HepG2 (cell line): ENCODE measurements around the gene ANKRD2. TPM values are rescaled to one million over a fixed set of nuclear protein-coding genes. Genes with fewer than 3 reads are reported as not detected.

ENCODE experiments used
- ATAC-seq: fragments of 200-7000 bp; cut with Tn5 transposase; 3 replicates; pipeline ENCODE4 v1.9.1; 2020; ENCODE audit warnings: mild to moderate bottlenecking, moderate library complexity
- BruUV-seq: library from RNA; stranded (reverse); fragments of 400-500 nt; replicated peaks from 2 replicates; lab custom pipeline; 2021; lab: Mats Ljungman, UMichigan
- CTCF ChIA-PET: fragments of 300-600 bp; formaldehyde crosslinking; extraction: SDS; loops from one replicate; lab custom pipeline; 2021; ENCODE audit warnings: low total read pairs, inconsistent platforms, low intra/inter-chr PET ratio; lab: Yijun Ruan, JAX
- POLR2A ChIA-PET: fragments of 350-600 bp; sonication (Branson Sonifier 250); formaldehyde crosslinking; loops from one replicate; lab custom pipeline; 2020; ENCODE audit warnings: antibody characterized with exemption, inconsistent platforms; lab: Yijun Ruan, JAX
- DNase-seq: peaks from one replicate; pipeline ENCODE4 v3.0.0-alpha.2; 2015; ENCODE audit warnings: low spot score
- FAIRE-seq: peaks from 3 replicates; lab custom pipeline; 2011; peaks lifted over from hg19 to GRCh38; lab: Jason Lieb, UNC
- H2AFZ ChIP-seq: one replicate; pipeline ENCODE4 v1.6.1; 2011; ENCODE audit warnings: low read length, inconsistent platforms
- H3K27ac ChIP-seq: fragments of 300-600 bp; 3 replicates; pipeline ENCODE4 v1.8.0; 2011; ENCODE audit warnings: mixed run types, mild to moderate bottlenecking, mixed read lengths, low read length, inconsistent platforms; ENCODE audit not compliant: insufficient read depth; ENCODE audit errors: extremely low read length
- H3K27me3 ChIP-seq, 2 experiments: fragments of 200-600 bp in 1 of 2; 2 replicates in 1 of 2; 3 replicates in 1 of 2; pipeline versions ENCODE4 v1.6.0 to v1.8.0; 2011; ENCODE audit warnings: low read length in 2 of 2, mild to moderate bottlenecking in 2 of 2, moderate library complexity in 2 of 2, inconsistent platforms in 1 of 2; ENCODE audit not compliant: insufficient read depth in 2 of 2, control insufficient read depth in 1 of 2
- H3K36me3 ChIP-seq, 2 experiments: fragments of 200-600 bp in 1 of 2; replicated peaks in 1 of 2; 2 replicates in 1 of 2; 3 replicates in 1 of 2; pipeline versions ENCODE4 v1.5.1 to v1.8.0; 2011; ENCODE audit warnings: low read length in 2 of 2, inconsistent platforms in 1 of 2; ENCODE audit not compliant: insufficient read depth in 2 of 2, control insufficient read depth in 1 of 2
- H3K4me1 ChIP-seq: 2 replicates; pipeline ENCODE4 v1.5.1; 2012; ENCODE audit warnings: low read length, inconsistent platforms; ENCODE audit not compliant: insufficient read depth
- H3K4me2 ChIP-seq: 2 replicates; pipeline ENCODE4 v1.6.0; 2011; ENCODE audit warnings: low read depth, low read length, inconsistent platforms
- H3K4me3 ChIP-seq, 3 experiments: fragments of 200-600 bp in 1 of 3; sonication (generic), shearing (Covaris generic) in 1 of 3; replicated peaks in 1 of 3; 2 replicates each; pipeline ENCODE4 v1.5.1; 2011 to 2016; ENCODE audit warnings: low read length in 3 of 3, inconsistent platforms in 2 of 3, low read depth in 2 of 3, mild to moderate bottlenecking in 2 of 3, control low read depth in 1 of 3, mixed read lengths in 1 of 3; ENCODE audit not compliant: insufficient read depth in 1 of 3
- H3K79me2 ChIP-seq: one replicate; pipeline ENCODE4 v1.6.1; 2011; ENCODE audit warnings: low read length, inconsistent platforms; ENCODE audit not compliant: insufficient read depth
- H3K9ac ChIP-seq: 2 replicates; pipeline ENCODE4 v1.6.0; 2011; ENCODE audit warnings: mild to moderate bottlenecking, low read depth, low read length, inconsistent platforms; ENCODE audit not compliant: insufficient read depth
- H3K9me3 ChIP-seq: 2 replicates; pipeline ENCODE4 v1.5.1; 2012; ENCODE audit warnings: mild to moderate bottlenecking, low read length
- H4K20me1 ChIP-seq: 2 replicates; pipeline ENCODE4 v1.6.0; 2011; ENCODE audit warnings: inconsistent platforms, mild to moderate bottlenecking, low read length, moderate library complexity; ENCODE audit not compliant: insufficient read depth
- ATF7 ChIP-seq, 2 experiments: fragments of 450-650 bp in 1 of 2; sonication (generic) in 1 of 2; formaldehyde crosslinking in 1 of 2; IDR thresholded peaks; 2 replicates each; pipeline versions ENCODE4 v1.4.0 to v1.6.1; 2016 to 2020; ENCODE audit warnings: antibody characterized with exemption in 1 of 2, mild to moderate bottlenecking in 1 of 2, missing genetic modification reagents in 1 of 2
- FOXO4 ChIP-seq: sonication (generic); formaldehyde crosslinking; conservative IDR thresholded peaks from 2 replicates; pipeline ENCODE4 v1.8.1; 2023; ENCODE audit warnings: missing genetic modification reagents
- MEIS2 ChIP-seq: sonication (generic); formaldehyde crosslinking; IDR thresholded peaks from 2 replicates; pipeline ENCODE4 v1.9.0; 2021; ENCODE audit warnings: mild to moderate bottlenecking, missing genetic modification reagents
- MXD1 ChIP-seq: sonication (generic); formaldehyde crosslinking; IDR thresholded peaks from 2 replicates; pipeline ENCODE4 v1.4.0; 2020; ENCODE audit warnings: mild to moderate bottlenecking, missing genetic modification reagents
- NR2F6 ChIP-seq, 2 experiments: IDR thresholded peaks; 2 replicates each; pipeline ENCODE4 v1.6.1; 2016; ENCODE audit warnings: antibody characterized with exemption in 1 of 2, mild to moderate bottlenecking in 1 of 2
- RCOR2 ChIP-seq: IDR thresholded peaks from 2 replicates; pipeline ENCODE4 v1.6.1; 2016; ENCODE audit warnings: missing biosample characterization, missing genetic modification reagents
- SMYD3 ChIP-seq: sonication (generic); formaldehyde crosslinking; IDR thresholded peaks from 2 replicates; pipeline ENCODE4 v1.8.1; 2023; ENCODE audit warnings: mild to moderate bottlenecking, missing genetic modification reagents
- ZBTB3 ChIP-seq: sonication (generic); formaldehyde crosslinking; IDR thresholded peaks from 2 replicates; pipeline ENCODE4 v1.4.0; 2020; ENCODE audit warnings: low read depth, mild to moderate bottlenecking, moderate library complexity, missing genetic modification reagents, borderline replicate concordance
- ZKSCAN8 ChIP-seq: IDR thresholded peaks from 2 replicates; pipeline ENCODE4 v1.6.1; 2016; ENCODE audit warnings: borderline replicate concordance, missing genetic modification reagents, missing compliant biosample characterization
- ZNF232 ChIP-seq: sonication (generic); formaldehyde crosslinking; IDR thresholded peaks from 2 replicates; pipeline ENCODE4 v1.4.0; 2020; ENCODE audit warnings: missing genetic modification reagents, borderline replicate concordance
- ZNF556 ChIP-seq: sonication (generic); formaldehyde crosslinking; IDR thresholded peaks from 2 replicates; pipeline ENCODE4 v1.4.0; 2020; ENCODE audit warnings: mild to moderate bottlenecking, missing genetic modification reagents, borderline replicate concordance
- ZNF790 ChIP-seq: sonication (generic); formaldehyde crosslinking; IDR thresholded peaks from 2 replicates; pipeline ENCODE4 v1.8.0; 2022; ENCODE audit warnings: missing genetic modification reagents, mild to moderate bottlenecking, borderline replicate concordance
- ZNF850 ChIP-seq: sonication (generic); formaldehyde crosslinking; conservative IDR thresholded peaks from 2 replicates; pipeline ENCODE4 v1.9.0; 2021; ENCODE audit warnings: mild to moderate bottlenecking, missing genetic modification reagents
- ZSCAN30 ChIP-seq: sonication (generic); formaldehyde crosslinking; IDR thresholded peaks from 2 replicates; pipeline ENCODE4 v1.5.0; 2020; ENCODE audit warnings: mild to moderate bottlenecking, missing genetic modification reagents
- WGBS: methylation state at CpG from one replicate; pipeline ENCODE4 v1.1.6; 2017; ENCODE audit warnings: low lambda C conversion rate; 5-methylcytosine and 5-hydroxymethylcytosine counted together
- in situ Hi-C: cut with HindIII; loops from 2 replicates; pipeline ENCODE4 v1.10.0; 2017; ENCODE audit warnings: low pct_unique_long_range_greater_than_20kb; ENCODE audit not compliant: extremely low pct_ligation_motif_present
- intact Hi-C: fragments of 100-400 bp; cut with micrococcal nuclease; formaldehyde crosslinking; loops from one replicate; pipeline ENCODE4 v1.10.0; 2022; ENCODE audit not compliant: unreplicated experiment
- polyA plus RNA-seq, 8 experiments: library from polyadenylated mRNA; depleted of rRNA in 3 of 8; stranded (reverse) in 7 of 8; unstranded in 1 of 8; fragments of >200 nt; fragmentation: Illumina TruSeq in 4 of 8; extraction: Trizol in 4 of 8; gene quantifications; 2 replicates each; pipeline versions ENCODE4 v1.2.1 to v1.2.3, GENCODE V29; 2011 to 2016; ENCODE audit warnings: low read depth in 4 of 8, missing spikeins in 1 of 8, mixed read lengths in 1 of 8; ENCODE audit not compliant: insufficient read depth in 1 of 8
- total RNA-seq, 5 experiments: library from RNA; depleted of rRNA; stranded (reverse); fragments of >200 nt; fragmentation: Illumina TruSeq; extraction: Trizol; gene quantifications; 2 replicates each; pipeline ENCODE4 v1.2.3, GENCODE V29; 2016; ENCODE audit warnings: low read depth in 1 of 5

The ANKRD2 gene
- total and polyA plus RNA-seq, 2 of the 13 experiments (the other 11 are each of a cell fraction or from before 2014, with no cell fraction given): not detected

GRCh38 chr10:97551271-97551670 is 21.3 kb upstream of the ANKRD2 start:
- no peaks in the 10 kb centered on the region for H3K79me2 ChIP-seq
- no TSS peak for BruUV-seq
- FAIRE-seq: no peak
- no peak for TF ChIP-seq FOXO4
- TF ChIP-seq RCOR2: no peak
- no peak for TF ChIP-seq SMYD3
- no peak for TF ChIP-seq ZSCAN30 (CRISPR knock-in tag)
- TF ChIP-seq ZNF232: no peak
- TF ChIP-seq MEIS2 (CRISPR knock-in tag): no peak
- no peak for TF ChIP-seq ATF7 (IDR thresholded peaks at IDR 0.05)
- TF ChIP-seq ATF7 (CRISPR knock-in tag; IDR thresholded peaks at IDR 0.05): no peak
- TF ChIP-seq ZNF556 (CRISPR knock-in tag): no peak
- no peak for TF ChIP-seq ZNF850
- TF ChIP-seq MXD1 (CRISPR knock-in tag): no peak
- no peak for TF ChIP-seq ZBTB3 (CRISPR knock-in tag)
- TF ChIP-seq ZKSCAN8 (CRISPR knock-in tag): no peak
- no peak for TF ChIP-seq NR2F6 (IDR thresholded peaks at IDR 0.05)
- no peak for TF ChIP-seq NR2F6 (CRISPR knock-in tag; IDR thresholded peaks at IDR 0.05)
- TF ChIP-seq ZNF790 (CRISPR knock-in tag): no peak
- TF ChIP-seq, all 625 proteins: peak for 0
- Histone ChIP-seq H3K27me3 (no peaks in the 10 kb centered on the region), H3K36me3 (no peaks in the 10 kb centered on the region), H2AFZ (no peak overlapping the region), H3K4me1 (peaks cover 37% of the 10 kb centered on the region), H3K27ac (no peak overlapping the region), H3K9me3 (no peaks in the 10 kb centered on the region), H3K9ac (no peak overlapping the region), H3K4me3 (no peak overlapping the region), H3K4me2 (no peak overlapping the region), H4K20me1 (no peaks in the 10 kb centered on the region)
- ATAC-seq (no peak), DNase-seq (no peak)
- POLR2A ChIA-PET: interaction anchor here (1.3 kb wide), 1 partner anchor 54 kb away, joined by 3 read pairs; no protein-coding TSS in a partner anchor
- CTCF ChIA-PET: no interaction called here
- WGBS: 81% methylated on average over 6 of the region's 6 CpGs
- intact Hi-C loops (no loop called here), in situ Hi-C loops (loop anchor here (5.0 kb wide), 1 partner anchor 89 kb away; no protein-coding TSS in a partner anchor)
